ENCODE results near the gene SMPD3.
A peak's percentile ranks its signal among the peaks of the same experiment; 100 is the strongest.

Gene SMPD3

GRCh38 chr16:68355447-68356248 is 92.7 kb downstream of the SMPD3 start:
- no peak for DNase-seq (ENCODE audit: low spot score)

GRCh38 chr16:68354816-68355215 is 93.5 kb downstream of the SMPD3 start:
- no peak for DNase-seq (ENCODE audit: low spot score)

GRCh38 chr16:68353366-68353765 is 94.9 kb downstream of the SMPD3 start:
- no peak for DNase-seq (ENCODE audit: low spot score)

GRCh38 chr16:68351991-68352431 is 96.3 kb downstream of the SMPD3 start:
- DNase-seq (ENCODE audit: low spot score) = no peak

- no peak for DNase-seq (ENCODE audit: low spot score)
Observed at GRCh38 chr16:68351463-68351862, 96.8 kb downstream of the SMPD3 start.

GRCh38 chr16:68350813-68351350 is 97.4 kb downstream of the SMPD3 start:
- DNase-seq (ENCODE audit: low spot score) = no peak

GRCh38 chr16:68349838-68350410 is 98.4 kb downstream of the SMPD3 start:
- no peak for DNase-seq (ENCODE audit: low spot score)

GRCh38 chr16:68348639-68349445 is 99.5 kb downstream of the SMPD3 start:
- no peak for DNase-seq (ENCODE audit: low spot score)

GRCh38 chr16:68347605-68348004 is 100.7 kb downstream of the SMPD3 start:
- DNase-seq (ENCODE audit: low spot score) = no peak

GRCh38 chr16:68346892-68347480 is 101.3 kb downstream of the SMPD3 start:
- DNase-seq (ENCODE audit: low spot score) = no peak

- no peak for DNase-seq (ENCODE audit: low spot score)
Observed at GRCh38 chr16:68345958-68346635, 102.2 kb downstream of the SMPD3 start.

GRCh38 chr16:68345351-68345810 is 102.9 kb downstream of the SMPD3 start:
- no peak for DNase-seq (ENCODE audit: low spot score)

GRCh38 chr16:68344252-68344651 is 104.1 kb downstream of the SMPD3 start:
- no peak for DNase-seq (ENCODE audit: low spot score)

- no peak for DNase-seq (ENCODE audit: low spot score)
Observed at GRCh38 chr16:68343137-68343536, 105.2 kb downstream of the SMPD3 start.

- no peak for DNase-seq (ENCODE audit: low spot score)
Observed at GRCh38 chr16:68342620-68343019, 105.7 kb downstream of the SMPD3 start.

GRCh38 chr16:68339214-68339613 is 109.1 kb downstream of the SMPD3 start:
- DNase-seq (ENCODE audit: low spot score) = no peak

GRCh38 chr16:68338326-68339119 is 109.8 kb downstream of the SMPD3 start:
- DNase-seq (ENCODE audit: low spot score) = no peak

- no peak for DNase-seq (ENCODE audit: low spot score)
Observed at GRCh38 chr16:68335175-68335574, 113.1 kb downstream of the SMPD3 start.

GRCh38 chr16:68332411-68333121 is 115.7 kb downstream of the SMPD3 start:
- peak; percentile 72 for DNase-seq (ENCODE audit: low spot score)

- no peak for DNase-seq (ENCODE audit: low spot score)
Observed at GRCh38 chr16:68331879-68332410, 116.4 kb downstream of the SMPD3 start.
